Subcutaneous adipose tissue (tissue), 4 donors: ENCODE data around the gene DAAM2. TPM values are rescaled to one million over a fixed set of nuclear protein-coding genes. Genes with fewer than 3 reads are reported as not detected.

Experiments used
- total RNA-seq, 4 donors: library from RNA; depleted of rRNA; stranded (reverse); fragments of >200 nt; gene quantifications; one replicate each; pipeline ENCODE4 v1.1.0, GENCODE V29; 2016
- TF ChIP-seq, protein P1 (sequence below): fragments of 450-650 bp; IDR thresholded peaks from one replicate; pipeline ENCODE4 v1.5.1; 2016; ENCODE audit warnings: low read depth, mild to moderate bottlenecking, control low read depth, antibody characterized with exemption, moderate library complexity

Gene DAAM2
- total RNA-seq, 4 donors from 2014 or later: 36.7 to 125 (median 53.2) TPM

DNA sequence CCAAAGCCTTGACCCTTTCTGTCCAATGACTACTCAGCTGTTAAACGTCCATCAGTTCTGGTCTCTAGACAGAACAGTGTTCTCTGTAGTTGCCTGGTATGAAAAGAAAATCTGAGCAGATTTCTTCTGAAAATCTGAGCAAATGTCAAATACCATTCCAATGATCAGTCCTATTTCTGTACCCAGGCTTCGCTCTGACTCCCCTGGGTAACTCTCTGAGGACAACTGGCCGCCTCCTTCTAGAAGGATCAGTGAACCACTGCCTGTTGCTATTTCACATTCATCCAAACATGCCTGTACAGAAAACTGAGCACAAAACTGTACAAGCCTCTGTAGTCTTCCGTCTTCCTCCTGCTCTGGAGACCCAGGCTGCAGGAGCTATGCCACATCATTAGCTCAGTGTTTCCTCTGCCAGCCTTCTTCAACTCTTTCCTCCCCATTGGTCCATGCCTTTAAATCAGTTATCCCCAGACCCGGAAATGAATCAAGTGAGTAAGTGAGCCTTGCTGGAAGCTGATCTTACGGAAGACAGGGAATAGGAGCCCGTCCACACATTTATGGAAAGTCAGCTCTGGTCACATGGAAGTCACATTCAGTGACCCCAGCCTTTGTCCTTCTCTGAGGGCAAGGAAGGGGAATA lies 63.3 kb downstream of the DAAM2 start:
- TF ChIP-seq, protein P1, sequence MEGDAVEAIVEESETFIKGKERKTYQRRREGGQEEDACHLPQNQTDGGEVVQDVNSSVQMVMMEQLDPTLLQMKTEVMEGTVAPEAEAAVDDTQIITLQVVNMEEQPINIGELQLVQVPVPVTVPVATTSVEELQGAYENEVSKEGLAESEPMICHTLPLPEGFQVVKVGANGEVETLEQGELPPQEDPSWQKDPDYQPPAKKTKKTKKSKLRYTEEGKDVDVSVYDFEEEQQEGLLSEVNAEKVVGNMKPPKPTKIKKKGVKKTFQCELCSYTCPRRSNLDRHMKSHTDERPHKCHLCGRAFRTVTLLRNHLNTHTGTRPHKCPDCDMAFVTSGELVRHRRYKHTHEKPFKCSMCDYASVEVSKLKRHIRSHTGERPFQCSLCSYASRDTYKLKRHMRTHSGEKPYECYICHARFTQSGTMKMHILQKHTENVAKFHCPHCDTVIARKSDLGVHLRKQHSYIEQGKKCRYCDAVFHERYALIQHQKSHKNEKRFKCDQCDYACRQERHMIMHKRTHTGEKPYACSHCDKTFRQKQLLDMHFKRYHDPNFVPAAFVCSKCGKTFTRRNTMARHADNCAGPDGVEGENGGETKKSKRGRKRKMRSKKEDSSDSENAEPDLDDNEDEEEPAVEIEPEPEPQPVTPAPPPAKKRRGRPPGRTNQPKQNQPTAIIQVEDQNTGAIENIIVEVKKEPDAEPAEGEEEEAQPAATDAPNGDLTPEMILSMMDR: no peak

DNA sequence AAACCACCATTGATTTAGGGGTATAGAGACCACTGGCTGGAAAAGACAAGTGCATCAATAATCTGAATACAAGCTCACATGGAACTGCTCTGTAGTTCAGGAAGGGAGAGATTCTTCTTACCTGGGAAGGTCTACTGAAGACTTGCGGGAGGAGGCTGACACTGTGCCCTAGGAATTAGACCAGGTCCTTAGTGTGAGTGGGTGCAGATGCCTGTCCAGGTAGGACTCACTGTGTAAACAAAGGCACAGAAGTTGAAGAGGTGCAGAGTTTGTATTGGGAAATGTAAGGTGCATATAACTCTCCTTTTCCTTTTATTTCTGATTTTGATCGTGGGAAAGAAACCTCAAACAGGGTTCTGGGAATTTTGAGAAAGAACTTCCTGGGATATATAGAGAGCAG lies 66.8 kb downstream of the DAAM2 start:
- TF ChIP-seq, protein P1: no peak

DNA sequence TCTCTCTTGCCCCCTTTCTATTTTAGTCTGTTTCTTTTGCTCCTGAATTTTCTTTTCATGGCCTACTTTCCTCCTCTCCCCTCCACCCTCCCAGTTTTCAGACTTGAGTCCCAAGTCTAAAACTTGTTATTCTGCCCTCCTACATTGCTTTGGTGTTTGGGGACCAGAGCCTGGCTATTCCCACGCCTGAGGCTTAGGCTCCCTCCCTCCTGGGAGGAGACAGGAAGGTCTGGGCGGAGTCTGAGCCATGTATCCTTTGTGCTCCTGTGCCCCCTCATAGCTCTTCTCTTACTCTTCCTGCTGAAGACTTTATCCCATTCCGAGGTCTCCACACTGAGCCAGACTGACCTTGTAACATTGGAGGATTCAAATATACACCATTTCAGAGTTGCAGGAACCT lies 69.5 kb downstream of the DAAM2 start:
- TF ChIP-seq, protein P1: no peak

DNA sequence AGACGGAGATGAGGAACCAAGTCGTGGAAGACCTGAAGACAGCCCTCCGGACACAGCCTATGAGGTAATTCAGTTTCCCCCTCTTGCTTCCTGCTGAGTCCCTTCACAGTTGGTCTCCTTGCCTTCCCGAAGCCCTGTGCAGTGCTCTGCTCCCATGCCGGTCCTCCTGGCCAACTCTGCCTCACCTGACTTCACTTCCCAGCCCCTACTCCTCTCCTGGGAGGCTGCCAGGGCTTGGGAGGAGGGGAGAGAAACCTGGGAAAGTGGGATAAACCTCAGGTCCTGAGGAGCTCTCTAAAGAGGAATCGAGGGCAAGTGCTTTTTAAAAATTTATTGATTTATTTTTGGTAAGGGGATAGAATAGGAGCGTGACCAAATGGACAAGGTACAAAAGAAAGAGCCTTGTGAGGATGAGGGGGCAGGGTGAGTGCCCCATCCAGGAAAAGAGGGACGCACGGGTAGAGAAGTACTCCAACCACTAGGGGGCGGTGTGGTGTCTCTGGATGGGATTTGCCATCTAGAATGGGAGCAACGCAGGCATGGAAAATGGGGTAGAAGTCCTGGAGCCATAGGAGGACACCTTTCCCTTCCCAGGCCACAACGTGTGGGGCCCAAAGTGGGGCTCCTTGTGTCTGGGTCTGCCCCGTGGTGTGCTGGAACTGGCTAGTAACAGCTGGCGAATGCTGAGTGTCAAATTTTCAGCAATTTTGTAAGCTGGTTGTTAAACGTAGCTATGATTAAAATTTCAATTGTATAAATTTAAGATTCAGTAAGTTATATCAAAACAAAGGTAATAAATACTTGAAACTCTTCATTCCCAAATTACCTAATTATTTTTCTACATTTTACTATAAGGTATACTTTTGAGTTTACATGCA lies 73.1 kb downstream of the DAAM2 start:
- TF ChIP-seq, protein P1: no peak

DNA sequence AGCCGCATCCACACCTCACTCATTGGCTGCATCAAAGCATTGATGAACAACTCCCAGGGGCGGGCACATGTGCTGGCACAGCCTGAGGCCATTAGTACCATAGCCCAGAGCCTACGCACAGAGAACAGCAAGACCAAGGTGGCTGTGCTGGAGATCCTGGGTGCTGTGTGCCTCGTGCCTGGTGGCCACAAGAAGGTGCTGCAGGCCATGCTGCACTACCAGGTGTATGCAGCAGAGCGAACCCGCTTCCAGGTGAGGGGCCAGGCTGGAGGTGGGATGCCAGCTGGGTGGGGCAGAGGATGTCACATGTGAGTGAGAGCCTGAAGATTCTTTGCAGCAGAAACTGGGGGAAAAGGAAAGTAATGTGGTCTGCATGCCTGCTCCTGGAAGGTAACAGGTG lies 75.4 kb downstream of the DAAM2 start:
- TF ChIP-seq, protein P1: no peak

DNA sequence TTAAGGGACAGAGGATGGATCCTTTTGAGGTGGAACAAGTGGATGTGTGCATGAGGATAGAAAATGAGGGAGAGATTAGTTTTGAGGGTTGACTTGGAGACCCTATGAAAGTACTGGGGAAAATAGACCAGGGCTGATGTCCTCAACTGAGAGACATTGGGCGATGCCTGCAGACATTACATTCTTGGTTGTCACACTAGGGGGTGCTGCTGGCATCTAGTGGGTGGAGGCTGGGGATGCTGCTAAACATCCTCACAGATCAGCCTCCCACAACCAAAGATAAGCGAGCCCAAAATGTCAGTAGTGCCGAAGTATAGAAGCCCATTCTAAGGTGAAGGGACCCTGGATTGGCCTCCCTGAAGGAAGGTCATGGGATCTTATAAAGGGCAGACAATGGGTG lies 78.8 kb downstream of the DAAM2 start:
- TF ChIP-seq, protein P1: no peak

DNA sequence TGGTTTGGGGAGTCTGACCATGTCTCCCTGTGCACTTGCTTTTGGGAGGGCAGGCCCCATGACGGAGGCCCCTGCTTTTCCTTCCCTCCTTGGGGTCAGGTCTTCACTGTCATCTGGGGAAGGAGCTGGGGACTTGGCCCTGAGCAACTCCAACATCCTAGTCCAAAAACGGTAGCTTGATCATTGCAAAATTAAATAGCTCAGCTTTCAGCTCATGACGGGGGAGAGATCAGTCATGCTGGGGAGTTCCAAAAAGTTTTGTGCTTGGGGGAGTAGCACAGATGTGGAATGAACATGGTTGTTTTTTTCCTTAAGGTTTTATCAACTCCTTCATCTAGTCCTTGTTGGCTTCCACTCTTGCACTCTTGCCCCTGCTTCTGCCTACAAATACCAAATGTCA lies 81.3 kb downstream of the DAAM2 start:
- TF ChIP-seq, protein P1: no peak
